ENCODE results near the gene SUGCT. TPM values are rescaled to one million over a fixed set of nuclear protein-coding genes. Genes with fewer than 3 reads are reported as not detected.

The SUGCT gene
- total and polyA plus RNA-seq, 9 of the 15 experiments (the other 6 are each of a cell fraction or from before 2014, with no cell fraction given), result 0.58 to 2.5 (median 1.4) TPM

DNA sequence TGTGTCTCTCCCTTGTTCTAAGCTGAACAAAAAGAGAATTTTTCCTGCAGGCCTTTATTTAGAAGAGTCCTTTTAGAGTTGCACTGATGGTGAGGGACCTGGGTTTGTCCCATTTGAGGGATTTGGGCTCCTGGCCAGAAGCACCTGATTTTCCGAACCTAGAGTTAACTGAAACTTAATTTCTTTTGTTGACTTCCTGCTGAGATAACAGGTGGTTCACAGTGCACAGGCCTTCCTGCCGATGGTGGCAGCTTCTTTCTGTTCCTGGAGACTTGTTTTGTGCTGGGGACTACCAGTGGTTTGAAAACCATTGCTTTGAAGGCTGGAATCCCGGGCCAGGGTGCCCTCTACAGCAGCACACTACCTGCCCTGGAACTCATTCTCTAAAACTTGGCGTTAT, 99.2 kb downstream of the SUGCT start:
- in situ Hi-C loops (cut with MboI) (no loop called here), intact Hi-C loops (cut with micrococcal nuclease) (no loop called here)
- POLR2A ChIA-PET, result interaction anchor here (0.7 kb wide), 1 partner anchor 528 kb away, joined by 4 read pairs; no protein-coding TSS in a partner anchor
- Histone ChIP-seq H4K20me1 (replicated peaks; ENCODE audit: control insufficient read depth, insufficient read depth, low read length) (no peaks in the 10 kb centered on the region), H3K9me3 (replicated peaks; ENCODE audit: control insufficient read depth, insufficient read depth, low read depth, low read length) (no peaks in the 10 kb centered on the region), H3K9me1 (ENCODE audit: control insufficient read depth, insufficient read depth, low read length) (no peaks in the 10 kb centered on the region), H3K27me3 (ENCODE audit: control insufficient read depth in 2 of 2, insufficient read depth in 2 of 2, low read length in 2 of 2) (no peaks in the 10 kb centered on the region), H3K4me3 (no peak overlapping the region), H3K4me1 (replicated peaks in 1 of 2; ENCODE audit: control insufficient read depth in 2 of 2, insufficient read depth in 2 of 2, low read length in 2 of 2) (no peaks in the 10 kb centered on the region), H3K9ac (ENCODE audit: insufficient read depth in 1 of 2, low read depth in 2 of 2, low read length in 2 of 2) (no peak overlapping the region), H3K27ac (ENCODE audit: extremely low read depth, low read depth, low read length) (no peak overlapping the region), H3K4me2 (ENCODE audit: insufficient read depth, low read length) (no peak overlapping the region), H3K79me2 (ENCODE audit: control insufficient read depth, insufficient read depth, low read length) (no peaks in the 10 kb centered on the region), H3K36me3 (ENCODE audit: control insufficient read depth, insufficient read depth, low read length) (no peaks in the 10 kb centered on the region), H2AFZ (ENCODE audit: low read depth, low read length) (no peak overlapping the region)
- ATAC-seq (no peak), FAIRE-seq (no peak), DNase-seq (ENCODE audit: extremely low read depth in 1 of 4, low spot score in 3 of 4) (no peak)
- 3% methylated on average over 4 of the region's 4 CpGs for WGBS (ENCODE audit: insufficient coverage, low coverage, missing lambda C conversion rate)
- CTCF ChIA-PET (ENCODE audit: low intra/inter-chr PET ratio), result no interaction called here
- BruUV-seq (replicated peaks), result no TSS peak
- TF ChIP-seq C11orf30 (IDR thresholded peaks at IDR 0.05; ENCODE audit: low read depth) (no peak), ELF4 (CRISPR knock-in tag; IDR thresholded peaks at IDR 0.05) (no peak), NFRKB (IDR thresholded peaks at IDR 0.05; ENCODE audit: low read depth) (no peak), HNRNPUL1 (IDR thresholded peaks at IDR 0.05; ENCODE audit: low read length) (no peak), CTBP1 (IDR thresholded peaks at IDR 0.05; ENCODE audit: borderline replicate concordance) (no peak), ADNP (tag; IDR thresholded peaks at IDR 0.05) (no peak), ZFP1 (CRISPR knock-in tag; IDR thresholded peaks at IDR 0.05) (no peak), POLR2AphosphoS2 (IDR thresholded peaks at IDR 0.05; ENCODE audit: low read length) (no peak)
- TF ChIP-seq, protein P1, sequence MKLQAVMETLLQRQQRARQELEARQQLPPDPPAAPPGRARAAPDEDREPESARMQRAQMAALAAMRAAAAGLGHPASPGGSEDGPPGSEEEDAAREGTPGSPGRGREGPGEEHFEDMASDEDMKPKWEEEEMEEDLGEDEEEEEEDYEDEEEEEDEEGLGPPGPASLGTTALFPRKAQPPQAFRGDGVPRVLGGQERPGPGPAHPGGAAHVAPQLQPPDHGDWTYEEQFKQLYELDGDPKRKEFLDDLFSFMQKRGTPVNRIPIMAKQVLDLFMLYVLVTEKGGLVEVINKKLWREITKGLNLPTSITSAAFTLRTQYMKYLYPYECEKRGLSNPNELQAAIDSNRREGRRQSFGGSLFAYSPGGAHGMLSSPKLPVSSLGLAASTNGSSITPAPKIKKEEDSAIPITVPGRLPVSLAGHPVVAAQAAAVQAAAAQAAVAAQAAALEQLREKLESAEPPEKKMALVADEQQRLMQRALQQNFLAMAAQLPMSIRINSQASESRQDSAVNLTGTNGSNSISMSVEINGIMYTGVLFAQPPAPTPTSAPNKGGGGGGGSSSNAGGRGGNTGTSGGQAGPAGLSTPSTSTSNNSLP (IDR thresholded peaks at IDR 0.05; ENCODE audit: borderline replicate concordance, low read depth, low read length), result no peak
- TF ChIP-seq, protein P2, sequence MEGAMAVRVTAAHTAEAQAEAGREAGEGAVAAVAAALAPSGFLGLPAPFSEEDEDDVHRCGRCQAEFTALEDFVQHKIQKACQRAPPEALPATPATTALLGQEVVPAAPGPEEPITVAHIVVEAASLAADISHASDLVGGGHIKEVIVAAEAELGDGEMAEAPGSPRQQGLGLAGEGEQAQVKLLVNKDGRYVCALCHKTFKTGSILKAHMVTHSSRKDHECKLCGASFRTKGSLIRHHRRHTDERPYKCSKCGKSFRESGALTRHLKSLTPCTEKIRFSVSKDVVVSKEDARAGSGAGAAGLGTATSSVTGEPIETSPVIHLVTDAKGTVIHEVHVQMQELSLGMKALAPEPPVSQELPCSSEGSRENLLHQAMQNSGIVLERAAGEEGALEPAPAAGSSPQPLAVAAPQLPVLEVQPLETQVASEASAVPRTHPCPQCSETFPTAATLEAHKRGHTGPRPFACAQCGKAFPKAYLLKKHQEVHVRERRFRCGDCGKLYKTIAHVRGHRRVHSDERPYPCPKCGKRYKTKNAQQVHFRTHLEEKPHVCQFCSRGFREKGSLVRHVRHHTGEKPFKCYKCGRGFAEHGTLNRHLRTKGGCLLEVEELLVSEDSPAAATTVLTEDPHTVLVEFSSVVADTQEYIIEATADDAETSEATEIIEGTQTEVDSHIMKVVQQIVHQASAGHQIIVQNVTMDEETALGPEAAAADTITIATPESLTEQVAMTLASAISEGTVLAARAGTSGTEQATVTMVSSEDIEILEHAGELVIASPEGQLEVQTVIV (CRISPR knock-in tag; IDR thresholded peaks at IDR 0.05; ENCODE audit: borderline replicate concordance), result no peak
- TF ChIP-seq, protein P3, sequence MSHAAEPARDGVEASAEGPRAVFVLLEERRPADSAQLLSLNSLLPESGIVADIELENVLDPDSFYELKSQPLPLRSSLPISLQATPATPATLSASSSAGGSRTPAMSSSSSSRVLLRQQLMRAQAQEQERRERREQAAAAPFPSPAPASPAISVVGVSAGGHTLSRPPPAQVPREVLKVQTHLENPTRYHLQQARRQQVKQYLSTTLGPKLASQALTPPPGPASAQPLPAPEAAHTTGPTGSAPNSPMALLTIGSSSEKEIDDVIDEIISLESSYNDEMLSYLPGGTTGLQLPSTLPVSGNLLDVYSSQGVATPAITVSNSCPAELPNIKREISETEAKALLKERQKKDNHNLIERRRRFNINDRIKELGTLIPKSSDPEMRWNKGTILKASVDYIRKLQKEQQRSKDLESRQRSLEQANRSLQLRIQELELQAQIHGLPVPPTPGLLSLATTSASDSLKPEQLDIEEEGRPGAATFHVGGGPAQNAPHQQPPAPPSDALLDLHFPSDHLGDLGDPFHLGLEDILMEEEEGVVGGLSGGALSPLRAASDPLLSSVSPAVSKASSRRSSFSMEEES (CRISPR knock-in tag; IDR thresholded peaks at IDR 0.05), result no peak
- TF ChIP-seq, protein P4, sequence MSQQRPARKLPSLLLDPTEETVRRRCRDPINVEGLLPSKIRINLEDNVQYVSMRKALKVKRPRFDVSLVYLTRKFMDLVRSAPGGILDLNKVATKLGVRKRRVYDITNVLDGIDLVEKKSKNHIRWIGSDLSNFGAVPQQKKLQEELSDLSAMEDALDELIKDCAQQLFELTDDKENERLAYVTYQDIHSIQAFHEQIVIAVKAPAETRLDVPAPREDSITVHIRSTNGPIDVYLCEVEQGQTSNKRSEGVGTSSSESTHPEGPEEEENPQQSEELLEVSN (IDR thresholded peaks at IDR 0.05; ENCODE audit: borderline replicate concordance in 1 of 2, extremely low read depth in 1 of 2, insufficient read depth in 1 of 2, insufficient read length in 1 of 2, low read depth in 1 of 2, low read length in 1 of 2, poor library complexity in 1 of 2, severe bottlenecking in 1 of 2), result no peak

All from K562 (cell line).